WTC11 (cell line): ENCODE results near the gene SMYD5.

Source experiments
- ATF1 ChIP-seq: sonication (generic); formaldehyde crosslinking; IDR thresholded peaks from 2 replicates; pipeline ENCODE4 v1.8.1; 2023; ENCODE audit warnings: mild to moderate bottlenecking, moderate library complexity, missing genetic modification reagents
- CREB1 ChIP-seq: sonication (generic); formaldehyde crosslinking; IDR thresholded peaks from 2 replicates; pipeline ENCODE4 v1.8.0; 2023; ENCODE audit warnings: mild to moderate bottlenecking, missing genetic modification reagents
- ELF4 ChIP-seq: sonication (generic); formaldehyde crosslinking; IDR thresholded peaks from 2 replicates; pipeline ENCODE4 v1.8.1; 2022; ENCODE audit warnings: low read depth, mild to moderate bottlenecking, moderate library complexity, missing genetic modification reagents
- ETV6 ChIP-seq: sonication (generic); formaldehyde crosslinking; IDR thresholded peaks from 2 replicates; pipeline ENCODE4 v1.8.1; 2022; ENCODE audit warnings: mild to moderate bottlenecking, missing genetic modification reagents
- FOXP1 ChIP-seq: sonication (generic); formaldehyde crosslinking; IDR thresholded peaks from 2 replicates; pipeline ENCODE4 v1.8.0; 2022; ENCODE audit warnings: missing genetic modification reagents, mild to moderate bottlenecking, moderate library complexity, borderline replicate concordance
- KAT7 ChIP-seq: sonication (generic); formaldehyde crosslinking; IDR thresholded peaks from 2 replicates; pipeline ENCODE4 v1.8.1; 2023; ENCODE audit warnings: missing genetic modification reagents, mild to moderate bottlenecking, borderline replicate concordance
- NFYB ChIP-seq: sonication (generic); formaldehyde crosslinking; conservative IDR thresholded peaks from 2 replicates; pipeline ENCODE4 v1.8.0; 2022; ENCODE audit warnings: low read depth, missing genetic modification reagents
- NR3C1 ChIP-seq: sonication (generic); formaldehyde crosslinking; conservative IDR thresholded peaks from 2 replicates; pipeline ENCODE4 v1.8.1; 2023; ENCODE audit warnings: low read depth, mild to moderate bottlenecking, missing genetic modification reagents
- RORB ChIP-seq: fragments of 250-450 bp; sonication (Bioruptor Pico); IDR thresholded peaks from 2 replicates; pipeline ENCODE4 v1.9.0; 2021; ENCODE audit warnings: mild to moderate bottlenecking
- ZNF512 ChIP-seq: sonication (generic); formaldehyde crosslinking; IDR thresholded peaks from 2 replicates; pipeline ENCODE4 v1.8.1; 2022; ENCODE audit warnings: missing genetic modification reagents, borderline replicate concordance
- TF ChIP-seq, protein P1 (sequence below): sonication (generic); formaldehyde crosslinking; IDR thresholded peaks from 2 replicates; pipeline ENCODE4 v1.8.0; 2023; ENCODE audit warnings: missing genetic modification reagents
- TF ChIP-seq, protein P2 (sequence below): fragments of 200-600 bp; IDR thresholded peaks from 2 replicates; pipeline ENCODE4 v1.8.0; 2022; ENCODE audit warnings: antibody characterized with exemption
- TF ChIP-seq, protein P3 (sequence below): sonication (generic); formaldehyde crosslinking; IDR thresholded peaks from 2 replicates; pipeline ENCODE4 v1.8.1; 2022; ENCODE audit warnings: mild to moderate bottlenecking, moderate library complexity, missing genetic modification reagents
- TF ChIP-seq, protein P4 (sequence below): sonication (generic); formaldehyde crosslinking; IDR thresholded peaks from 2 replicates; pipeline ENCODE4 v1.8.1; 2022; ENCODE audit warnings: low read depth, mild to moderate bottlenecking, moderate library complexity, missing genetic modification reagents, borderline replicate concordance

GRCh38 chr2:73265298-73266060 lies 51.4 kb downstream of the SMYD5 start:
- TF ChIP-seq, protein P1, sequence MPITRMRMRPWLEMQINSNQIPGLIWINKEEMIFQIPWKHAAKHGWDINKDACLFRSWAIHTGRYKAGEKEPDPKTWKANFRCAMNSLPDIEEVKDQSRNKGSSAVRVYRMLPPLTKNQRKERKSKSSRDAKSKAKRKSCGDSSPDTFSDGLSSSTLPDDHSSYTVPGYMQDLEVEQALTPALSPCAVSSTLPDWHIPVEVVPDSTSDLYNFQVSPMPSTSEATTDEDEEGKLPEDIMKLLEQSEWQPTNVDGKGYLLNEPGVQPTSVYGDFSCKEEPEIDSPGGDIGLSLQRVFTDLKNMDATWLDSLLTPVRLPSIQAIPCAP, result no peak
- TF ChIP-seq ZNF512 (no peak), ETV6 (no peak), KAT7 (CRISPR knock-in tag) (no peak), FOXP1 (CRISPR knock-in tag) (no peak), ELF4 (CRISPR knock-in tag) (no peak), NFYB (no peak), ATF1 (CRISPR knock-in tag) (no peak), CREB1 (CRISPR knock-in tag) (no peak), RORB (CRISPR knock-in tag) (no peak), NR3C1 (CRISPR knock-in tag) (no peak)
- TF ChIP-seq, protein P2, sequence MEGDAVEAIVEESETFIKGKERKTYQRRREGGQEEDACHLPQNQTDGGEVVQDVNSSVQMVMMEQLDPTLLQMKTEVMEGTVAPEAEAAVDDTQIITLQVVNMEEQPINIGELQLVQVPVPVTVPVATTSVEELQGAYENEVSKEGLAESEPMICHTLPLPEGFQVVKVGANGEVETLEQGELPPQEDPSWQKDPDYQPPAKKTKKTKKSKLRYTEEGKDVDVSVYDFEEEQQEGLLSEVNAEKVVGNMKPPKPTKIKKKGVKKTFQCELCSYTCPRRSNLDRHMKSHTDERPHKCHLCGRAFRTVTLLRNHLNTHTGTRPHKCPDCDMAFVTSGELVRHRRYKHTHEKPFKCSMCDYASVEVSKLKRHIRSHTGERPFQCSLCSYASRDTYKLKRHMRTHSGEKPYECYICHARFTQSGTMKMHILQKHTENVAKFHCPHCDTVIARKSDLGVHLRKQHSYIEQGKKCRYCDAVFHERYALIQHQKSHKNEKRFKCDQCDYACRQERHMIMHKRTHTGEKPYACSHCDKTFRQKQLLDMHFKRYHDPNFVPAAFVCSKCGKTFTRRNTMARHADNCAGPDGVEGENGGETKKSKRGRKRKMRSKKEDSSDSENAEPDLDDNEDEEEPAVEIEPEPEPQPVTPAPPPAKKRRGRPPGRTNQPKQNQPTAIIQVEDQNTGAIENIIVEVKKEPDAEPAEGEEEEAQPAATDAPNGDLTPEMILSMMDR, result no peak
- TF ChIP-seq, protein P3, sequence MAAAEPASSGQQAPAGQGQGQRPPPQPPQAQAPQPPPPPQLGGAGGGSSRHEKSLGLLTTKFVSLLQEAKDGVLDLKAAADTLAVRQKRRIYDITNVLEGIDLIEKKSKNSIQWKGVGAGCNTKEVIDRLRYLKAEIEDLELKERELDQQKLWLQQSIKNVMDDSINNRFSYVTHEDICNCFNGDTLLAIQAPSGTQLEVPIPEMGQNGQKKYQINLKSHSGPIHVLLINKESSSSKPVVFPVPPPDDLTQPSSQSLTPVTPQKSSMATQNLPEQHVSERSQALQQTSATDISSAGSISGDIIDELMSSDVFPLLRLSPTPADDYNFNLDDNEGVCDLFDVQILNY, result no peak
- TF ChIP-seq, protein P4, sequence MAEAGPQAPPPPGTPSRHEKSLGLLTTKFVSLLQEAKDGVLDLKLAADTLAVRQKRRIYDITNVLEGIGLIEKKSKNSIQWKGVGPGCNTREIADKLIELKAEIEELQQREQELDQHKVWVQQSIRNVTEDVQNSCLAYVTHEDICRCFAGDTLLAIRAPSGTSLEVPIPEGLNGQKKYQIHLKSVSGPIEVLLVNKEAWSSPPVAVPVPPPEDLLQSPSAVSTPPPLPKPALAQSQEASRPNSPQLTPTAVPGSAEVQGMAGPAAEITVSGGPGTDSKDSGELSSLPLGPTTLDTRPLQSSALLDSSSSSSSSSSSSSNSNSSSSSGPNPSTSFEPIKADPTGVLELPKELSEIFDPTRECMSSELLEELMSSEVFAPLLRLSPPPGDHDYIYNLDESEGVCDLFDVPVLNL (CRISPR knock-in tag), result no peak
